HFFc6 (cell line): ENCODE measurements around the gene UBE2V1. TPM values are rescaled to one million over a fixed set of nuclear protein-coding genes. Genes with fewer than 3 reads are reported as not detected.
"Not testable (repeated sequence)": the region's sequence is repeated elsewhere in the genome, so short reads cannot be mapped to it uniquely, and the experiment has no call there.

ENCODE experiments used
- DNase-seq: peaks from one replicate; pipeline ENCODE4 v3.0.0-alpha.2; 2018
- H3K27ac Mint-ChIP-seq: 2 replicates; pipeline ENCODE4 v1.8.0; 2020; ENCODE audit warnings: mild to moderate bottlenecking, mixed read lengths
- H3K27me3 Mint-ChIP-seq: 2 replicates; pipeline ENCODE4 v1.8.0; 2021; ENCODE audit warnings: mild to moderate bottlenecking, moderate library complexity, mixed read lengths; ENCODE audit not compliant: insufficient read depth
- H3K36me3 Mint-ChIP-seq: 2 replicates; pipeline ENCODE4 v1.8.0; 2021; ENCODE audit warnings: low read depth, mixed read lengths
- H3K4me1 Mint-ChIP-seq: 2 replicates; pipeline ENCODE4 v1.8.0; 2020; ENCODE audit warnings: low read depth, mixed read lengths
- H3K4me3 Mint-ChIP-seq: 2 replicates; pipeline ENCODE4 v1.8.0; 2020; ENCODE audit warnings: mild to moderate bottlenecking, moderate library complexity, mixed read lengths
- H3K9me3 Mint-ChIP-seq: 2 replicates; pipeline ENCODE4 v1.8.0; 2020; ENCODE audit warnings: mild to moderate bottlenecking, mixed read lengths
- total RNA-seq, 6 experiments: library from RNA; stranded (reverse); fragmentation: NEBNext Ultra II Directional; extraction: Animal tissue kit (Norgen Biotek cat#: 25700); gene quantifications; 2 replicates in 1 of 6; 3 replicates in 5 of 6; pipeline ENCODE4 v1.2.3, GENCODE V29; 2021
- TF ChIP-seq, protein P1 (sequence below): fragments of 200-600 bp; sonication (generic); IDR thresholded peaks from 2 replicates; pipeline ENCODE4 v1.5.0; 2021; ENCODE audit warnings: antibody characterized with exemption, mild to moderate bottlenecking

UBE2V1 gene
- total RNA-seq, 6 experiments from 2014 or later = 192 to 242 (median 210) TPM

DNA sequence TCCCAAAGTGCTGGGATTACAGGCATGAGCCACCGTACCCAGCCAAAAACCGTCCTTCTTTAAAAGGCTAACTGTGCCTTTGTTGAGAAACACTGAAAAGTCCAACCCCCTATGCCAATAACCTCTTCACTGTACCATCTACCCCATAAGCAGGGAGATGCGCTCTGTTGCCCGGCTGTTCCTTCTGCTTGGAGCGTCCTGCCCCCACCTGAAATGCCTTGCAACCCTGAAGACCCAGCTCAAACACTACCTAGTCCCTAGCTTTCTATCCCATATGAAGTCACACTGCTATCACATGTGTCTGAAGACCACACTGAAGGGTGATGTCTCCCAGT lies 27.8 kb downstream of the UBE2V1 start:
- H3K36me3 Mint-ChIP-seq = peaks cover 28% of the 10 kb centered on the region

DNA sequence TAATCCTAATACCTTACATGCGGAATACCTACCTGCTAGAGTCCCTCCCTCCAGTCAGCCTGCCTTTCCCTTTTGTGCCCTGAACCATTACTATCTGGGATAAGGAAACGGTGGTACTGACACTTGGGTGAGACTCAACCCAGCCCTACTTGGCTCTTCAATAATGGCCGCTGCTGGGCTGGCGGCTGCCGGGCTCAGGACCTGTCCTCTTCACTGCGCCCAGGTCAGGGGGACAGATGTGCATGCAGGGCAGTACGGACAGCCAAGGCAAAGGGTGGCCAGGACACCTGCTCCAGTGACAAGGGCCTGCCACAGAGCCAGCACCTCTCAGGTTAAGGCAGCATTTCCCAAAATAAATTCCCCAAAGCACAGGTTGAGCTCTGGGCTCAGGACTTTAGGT lies 29.9 kb downstream of the UBE2V1 start:
- Mint-ChIP-seq H3K36me3 (peaks cover 32% of the 10 kb centered on the region), H3K4me3 (no peak overlapping the region), H3K27ac (no peak overlapping the region), H3K27me3 (no peaks in the 10 kb centered on the region; the same call in none of the 2 replicates), H3K4me1 (peaks cover 30% of the 10 kb centered on the region), H3K9me3 (no peaks in the 10 kb centered on the region)
- TF ChIP-seq, protein P1, sequence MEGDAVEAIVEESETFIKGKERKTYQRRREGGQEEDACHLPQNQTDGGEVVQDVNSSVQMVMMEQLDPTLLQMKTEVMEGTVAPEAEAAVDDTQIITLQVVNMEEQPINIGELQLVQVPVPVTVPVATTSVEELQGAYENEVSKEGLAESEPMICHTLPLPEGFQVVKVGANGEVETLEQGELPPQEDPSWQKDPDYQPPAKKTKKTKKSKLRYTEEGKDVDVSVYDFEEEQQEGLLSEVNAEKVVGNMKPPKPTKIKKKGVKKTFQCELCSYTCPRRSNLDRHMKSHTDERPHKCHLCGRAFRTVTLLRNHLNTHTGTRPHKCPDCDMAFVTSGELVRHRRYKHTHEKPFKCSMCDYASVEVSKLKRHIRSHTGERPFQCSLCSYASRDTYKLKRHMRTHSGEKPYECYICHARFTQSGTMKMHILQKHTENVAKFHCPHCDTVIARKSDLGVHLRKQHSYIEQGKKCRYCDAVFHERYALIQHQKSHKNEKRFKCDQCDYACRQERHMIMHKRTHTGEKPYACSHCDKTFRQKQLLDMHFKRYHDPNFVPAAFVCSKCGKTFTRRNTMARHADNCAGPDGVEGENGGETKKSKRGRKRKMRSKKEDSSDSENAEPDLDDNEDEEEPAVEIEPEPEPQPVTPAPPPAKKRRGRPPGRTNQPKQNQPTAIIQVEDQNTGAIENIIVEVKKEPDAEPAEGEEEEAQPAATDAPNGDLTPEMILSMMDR = no peak
- no peak for DNase-seq

More for the DNA sequence above, 27.8 kb downstream of the UBE2V1 start:
- Mint-ChIP-seq H3K4me1 (peaks cover 36% of the 10 kb centered on the region), H3K4me3 (peak overlapping the region; percentile 76; the same call in 1 of the 2 replicates), H3K27me3 (no peaks in the 10 kb centered on the region; the same call in none of the 2 replicates), H3K9me3 (no peaks in the 10 kb centered on the region), H3K27ac (peak overlapping the region; percentile 86)
- TF ChIP-seq, protein P1 = no peak
- DNase-seq = no peak

DNA sequence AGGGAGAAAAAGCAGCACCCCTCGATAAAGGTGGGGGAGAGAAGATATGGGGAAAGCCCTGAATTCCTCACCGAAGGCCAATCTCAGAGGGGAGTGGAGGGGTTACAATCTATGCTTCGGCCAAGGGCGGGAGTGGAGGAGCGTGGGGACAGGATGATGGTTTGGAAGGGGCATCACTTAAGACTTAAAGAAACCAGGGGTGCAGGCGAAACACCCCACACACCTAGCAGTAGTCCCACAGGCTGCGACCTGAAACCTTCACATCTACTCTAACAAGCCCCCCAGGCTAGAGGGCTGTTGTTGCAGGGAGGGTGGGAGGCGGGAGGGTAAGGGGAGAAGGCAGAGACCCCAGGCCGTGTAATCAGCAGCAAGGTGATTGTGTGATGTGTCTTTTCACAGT lies 30.9 kb downstream of the UBE2V1 start:
- H3K27me3 Mint-ChIP-seq, DNase-seq, H3K9me3 Mint-ChIP-seq, H3K4me3 Mint-ChIP-seq: not testable (repeated sequence)
- peak overlapping the region; percentile 36; the same call in 1 of the 2 replicates for H3K27ac Mint-ChIP-seq
- peaks cover 20% of the 10 kb centered on the region for H3K4me1 Mint-ChIP-seq
- peaks cover 32% of the 10 kb centered on the region for H3K36me3 Mint-ChIP-seq

DNA sequence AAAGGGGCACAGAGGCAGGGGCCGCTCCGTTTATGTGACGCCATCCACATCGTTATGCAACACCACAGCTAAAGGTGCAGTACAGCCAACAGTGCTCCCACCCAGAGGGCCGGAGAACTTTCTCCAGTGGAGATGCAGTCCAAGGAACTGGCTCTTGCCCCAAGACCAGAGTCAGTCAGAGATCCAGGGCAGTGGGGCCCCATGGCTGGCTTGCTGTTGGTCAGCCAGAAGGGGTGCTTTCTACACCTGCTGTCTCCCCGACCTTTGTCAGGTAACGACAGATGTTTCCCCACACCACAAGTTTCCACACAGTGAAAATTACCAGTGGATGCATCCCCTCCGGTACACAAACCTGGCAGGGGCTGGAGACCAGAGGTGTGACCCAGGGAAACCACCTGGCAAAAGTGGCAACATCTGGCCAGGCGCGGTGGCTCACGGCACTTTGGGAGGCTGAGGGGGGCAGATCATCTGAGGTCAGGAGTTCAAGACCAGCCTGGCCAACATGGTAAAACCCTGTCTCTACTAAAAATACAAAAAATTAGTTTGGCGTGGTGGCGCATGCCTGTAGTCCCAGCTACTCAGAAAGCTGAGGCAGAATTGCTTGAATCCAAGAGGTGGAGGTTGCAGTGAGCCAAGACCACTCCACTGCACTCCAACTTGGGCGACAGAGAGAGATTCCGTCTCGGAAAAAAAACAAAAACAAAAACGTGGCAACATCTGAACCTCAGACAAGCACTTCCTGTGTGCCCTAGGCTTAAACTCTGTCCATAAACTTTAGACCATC lies 34.9 kb downstream of the UBE2V1 start:
- Mint-ChIP-seq H3K36me3 (peaks cover 18% of the 10 kb centered on the region), H3K9me3 (no peaks in the 10 kb centered on the region), H3K27me3 (peaks cover 2% of the 10 kb centered on the region), H3K4me3 (no peak overlapping the region), H3K27ac (no peak overlapping the region), H3K4me1 (peaks cover 6% of the 10 kb centered on the region)
- TF ChIP-seq, protein P1 = no peak
- no peak for DNase-seq

DNA sequence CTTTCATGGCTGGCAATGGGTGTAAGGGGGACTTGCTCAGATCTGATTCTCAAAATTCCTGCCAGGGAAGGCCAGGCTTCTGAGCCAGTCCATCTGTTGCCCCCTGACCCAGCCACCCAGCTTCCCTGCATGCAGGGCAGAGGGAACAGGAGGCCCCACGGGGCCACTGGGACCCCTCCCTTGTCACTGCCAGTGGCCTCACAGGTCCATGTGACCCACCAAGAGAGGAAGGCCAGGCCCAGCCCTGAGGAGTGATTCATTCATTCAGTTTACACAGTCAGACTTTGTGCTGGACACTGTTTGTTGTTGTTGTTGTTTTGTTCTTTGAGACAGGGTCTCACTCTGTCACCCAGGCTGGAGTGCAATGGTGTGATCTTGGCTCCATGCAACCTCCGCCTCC lies 39.5 kb downstream of the UBE2V1 start:
- H3K27ac Mint-ChIP-seq = no peak overlapping the region
- no peak overlapping the region for H3K4me3 Mint-ChIP-seq
- no peaks in the 10 kb centered on the region for H3K9me3 Mint-ChIP-seq
- peaks cover 13% of the 10 kb centered on the region for H3K4me1 Mint-ChIP-seq
- peaks cover 2% of the 10 kb centered on the region; the same call in 1 of the 2 replicates for H3K27me3 Mint-ChIP-seq
- DNase-seq = no peak
- TF ChIP-seq, protein P1 = no peak
- no peaks in the 10 kb centered on the region for H3K36me3 Mint-ChIP-seq

DNA sequence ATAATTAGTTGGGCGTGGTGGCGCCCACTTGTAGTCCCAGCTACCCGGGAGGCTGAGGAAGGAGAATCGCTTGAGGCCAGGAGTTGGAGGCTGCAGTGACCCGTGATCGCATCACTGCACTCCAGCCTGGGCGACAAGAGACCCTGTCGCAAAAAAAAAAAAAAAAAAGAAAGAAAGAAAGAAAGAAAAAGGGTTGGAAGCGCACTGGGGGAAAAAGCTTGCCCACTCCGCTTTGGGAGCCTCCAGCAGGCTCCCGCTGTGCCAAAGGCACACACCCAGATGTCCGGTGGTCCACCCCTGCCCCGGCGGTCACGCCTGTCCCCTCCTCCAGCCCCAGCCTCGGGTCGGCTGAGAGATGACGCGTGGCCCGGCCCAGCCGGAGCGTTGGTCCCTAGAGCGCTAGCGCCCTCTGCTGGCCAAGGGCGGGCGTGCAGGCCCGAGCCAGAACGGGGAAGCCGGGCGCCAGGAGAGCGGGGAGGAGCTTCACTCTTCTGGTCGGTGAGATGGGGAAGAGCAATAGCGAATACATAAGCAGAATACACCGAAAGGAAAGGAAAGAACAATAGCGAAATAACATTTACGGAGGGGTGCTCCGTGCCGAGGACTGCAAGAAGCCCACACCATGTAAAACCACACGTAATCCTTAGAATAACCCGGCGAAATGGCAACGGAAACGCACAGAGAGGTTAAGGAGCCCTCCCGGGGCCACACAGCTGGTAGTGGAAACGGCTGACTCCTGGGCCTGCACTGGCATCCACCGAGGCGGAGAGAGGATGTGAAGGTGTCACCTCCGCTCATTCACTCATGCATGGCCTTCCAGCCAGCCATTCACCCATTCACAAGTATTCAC lies 41.7 kb downstream of the UBE2V1 start:
- Mint-ChIP-seq H3K27ac (no peak overlapping the region), H3K4me3 (peak overlapping the region; percentile 79)

More for the DNA sequence above, 41.7 kb downstream of the UBE2V1 start:
- peaks cover 20% of the 10 kb centered on the region for H3K4me1 Mint-ChIP-seq
- no peaks in the 10 kb centered on the region for H3K27me3 Mint-ChIP-seq
- peak; percentile 65 for DNase-seq
- H3K36me3 Mint-ChIP-seq = no peaks in the 10 kb centered on the region
- no peaks in the 10 kb centered on the region for H3K9me3 Mint-ChIP-seq
- TF ChIP-seq, protein P1 = peak; percentile 100
